NK-92 (cell line): ENCODE measurements around the gene PRICKLE1.

Experiments
- DNase-seq: peaks from one replicate; lab custom pipeline; 2025; ENCODE audit not compliant: unreplicated experiment; lab: John Stamatoyannopoulos, UW

The PRICKLE1 gene

GRCh38 chr12:42462486-42462885, 127.1 kb downstream of the PRICKLE1 start:
- DNase-seq, result no peak

- DNase-seq, result no peak
These were observed 130.2 kb downstream of the PRICKLE1 start for GRCh38 chr12:42459336-42459847.

GRCh38 chr12:42458575-42458974, 131.0 kb downstream of the PRICKLE1 start:
- DNase-seq, result no peak

GRCh38 chr12:42450248-42450647, 139.3 kb downstream of the PRICKLE1 start:
- DNase-seq, result no peak

- DNase-seq, result no peak
These were observed 140.7 kb downstream of the PRICKLE1 start for GRCh38 chr12:42448841-42449240.

GRCh38 chr12:42447371-42447786, 142.2 kb downstream of the PRICKLE1 start:
- no peak for DNase-seq

GRCh38 chr12:42446761-42447160, 142.8 kb downstream of the PRICKLE1 start:
- no peak for DNase-seq

GRCh38 chr12:42445891-42446290, 143.7 kb downstream of the PRICKLE1 start:
- no peak for DNase-seq

- DNase-seq, result no peak
These were observed 145.2 kb downstream of the PRICKLE1 start for GRCh38 chr12:42444192-42444943.

- no peak for DNase-seq
These were observed 146.7 kb downstream of the PRICKLE1 start for GRCh38 chr12:42442888-42443287.

GRCh38 chr12:42442311-42442759, 147.2 kb downstream of the PRICKLE1 start:
- no peak for DNase-seq

GRCh38 chr12:42440608-42441007, 148.9 kb downstream of the PRICKLE1 start:
- no peak for DNase-seq

GRCh38 chr12:42432517-42433140, 156.9 kb downstream of the PRICKLE1 start:
- no peak for DNase-seq

GRCh38 chr12:42428850-42429249, 160.7 kb downstream of the PRICKLE1 start:
- DNase-seq, result no peak

GRCh38 chr12:42426746-42427145, 162.8 kb downstream of the PRICKLE1 start:
- no peak for DNase-seq

- no peak for DNase-seq
These were observed 166.8 kb downstream of the PRICKLE1 start for GRCh38 chr12:42422785-42423184.

GRCh38 chr12:42421844-42422779, 167.4 kb downstream of the PRICKLE1 start:
- DNase-seq, result no peak

GRCh38 chr12:42420395-42420794, 169.2 kb downstream of the PRICKLE1 start:
- DNase-seq, result no peak

- no peak for DNase-seq
These were observed 179.2 kb downstream of the PRICKLE1 start for GRCh38 chr12:42410340-42410739.

GRCh38 chr12:42409471-42409870, 180.1 kb downstream of the PRICKLE1 start:
- no peak for DNase-seq

GRCh38 chr12:42407306-42407705, 182.2 kb downstream of the PRICKLE1 start:
- DNase-seq, result no peak
